NCI-H82 treated with DMSO at 0.1 percent for 48 hours (cell line): ENCODE data around the gene ETS1.

Source experiments
- DNase-seq: peaks from one replicate; lab custom pipeline; 2025; ENCODE audit not compliant: unreplicated experiment; lab: John Stamatoyannopoulos, UW

ETS1 gene

DNA sequence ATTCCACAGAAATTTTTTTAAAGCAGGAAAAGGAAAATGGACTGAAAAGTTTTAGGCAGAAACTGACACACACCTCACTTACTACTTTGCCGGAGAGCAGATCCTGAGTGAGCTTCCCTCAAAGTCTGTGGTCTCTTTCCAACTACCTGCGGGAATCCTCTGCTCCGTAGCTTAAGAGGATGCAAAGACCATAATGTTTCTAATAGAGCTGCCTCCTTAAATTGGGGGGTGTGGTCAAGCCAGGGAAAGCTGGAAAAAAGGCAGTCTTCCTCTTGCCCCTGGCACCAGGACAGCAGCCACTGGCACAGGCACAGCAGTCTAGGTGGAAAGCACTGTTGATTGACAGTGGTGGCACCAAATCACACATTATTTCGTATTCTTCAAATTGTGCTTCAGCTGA, at the start of gene ETS1:
Gene ETS1, minus strand, starts transcription at position 144 of the 400 bp plus-strand sequence. CDS start 14,428 bp downstream, outside the sequence.
- peak; percentile 3 for DNase-seq

- DNase-seq: no peak
Observed at GRCh38 chr11:128634395-128634794, 47.0 kb upstream of the ETS1 start.

DNA sequence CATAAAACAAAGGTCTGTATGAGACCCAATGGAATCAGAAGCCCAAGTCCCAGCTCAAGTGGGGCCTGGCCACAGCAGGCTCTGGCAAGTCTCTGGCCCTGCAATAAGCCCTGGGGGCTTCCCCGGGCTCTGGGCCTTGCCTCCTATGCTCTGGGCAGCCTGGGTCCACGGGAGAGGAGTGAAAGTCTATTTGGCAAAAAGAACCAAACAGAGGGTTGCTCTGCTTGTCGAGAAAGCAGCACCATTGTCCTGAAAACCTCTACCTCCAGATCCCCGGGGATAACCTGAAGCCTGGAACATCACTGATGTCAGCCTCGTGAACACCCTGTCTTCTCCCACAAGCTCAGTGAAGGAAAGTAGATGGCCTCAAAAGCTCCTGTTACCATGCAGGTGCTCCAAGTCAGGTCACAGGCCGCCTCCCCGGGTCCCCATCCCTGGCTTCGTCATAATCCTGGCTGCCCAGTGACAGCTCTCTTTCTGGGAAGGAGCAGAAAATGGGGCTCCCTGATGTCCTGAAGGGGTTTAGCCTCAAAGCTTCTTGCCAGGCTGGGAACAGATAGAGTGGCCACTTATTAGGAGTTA, 46.1 kb upstream of the ETS1 start:
- no peak for DNase-seq

- no peak for DNase-seq
Observed at GRCh38 chr11:128632141-128632791, 44.9 kb upstream of the ETS1 start.

DNA sequence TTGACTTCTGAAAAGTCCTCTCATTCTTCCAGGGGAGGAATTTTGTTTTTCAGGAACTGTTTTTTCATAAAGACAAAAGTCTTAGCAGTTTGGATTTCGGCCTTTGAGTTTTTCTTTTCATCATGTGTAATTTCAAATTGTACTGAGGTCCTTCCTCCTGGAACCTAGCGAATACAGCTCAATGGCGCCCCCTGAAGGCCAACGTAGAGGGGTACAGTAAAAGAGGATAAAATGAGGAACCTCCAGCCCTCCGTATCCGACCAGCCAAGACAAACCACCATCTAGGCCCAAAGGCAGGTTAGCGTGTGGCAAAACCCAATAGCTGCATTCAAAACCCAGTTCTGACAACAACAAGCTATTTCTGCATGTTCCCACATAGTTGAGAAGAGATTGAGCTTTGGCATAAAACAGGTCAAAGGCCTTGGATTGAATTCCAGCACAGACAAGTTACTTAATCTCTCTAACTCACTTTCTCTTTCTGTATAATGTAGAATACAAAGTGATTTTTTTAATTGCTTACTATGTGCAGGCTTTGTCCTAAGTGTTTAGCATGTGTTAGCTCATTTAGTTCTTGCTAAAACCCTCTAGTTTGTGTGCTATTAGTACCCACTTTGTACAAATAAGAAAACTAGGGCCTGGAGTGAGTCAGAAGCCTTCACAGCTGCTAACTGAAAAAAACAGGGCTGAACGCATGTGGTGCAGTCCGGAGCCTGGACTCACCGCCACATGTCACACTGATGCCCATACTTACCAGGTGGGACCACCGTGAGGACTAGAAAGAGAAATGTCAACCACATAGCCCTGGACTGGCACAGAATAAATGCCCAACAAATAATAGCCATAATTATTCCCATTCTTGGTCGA, 43.2 kb upstream of the ETS1 start:
- no peak for DNase-seq

DNA sequence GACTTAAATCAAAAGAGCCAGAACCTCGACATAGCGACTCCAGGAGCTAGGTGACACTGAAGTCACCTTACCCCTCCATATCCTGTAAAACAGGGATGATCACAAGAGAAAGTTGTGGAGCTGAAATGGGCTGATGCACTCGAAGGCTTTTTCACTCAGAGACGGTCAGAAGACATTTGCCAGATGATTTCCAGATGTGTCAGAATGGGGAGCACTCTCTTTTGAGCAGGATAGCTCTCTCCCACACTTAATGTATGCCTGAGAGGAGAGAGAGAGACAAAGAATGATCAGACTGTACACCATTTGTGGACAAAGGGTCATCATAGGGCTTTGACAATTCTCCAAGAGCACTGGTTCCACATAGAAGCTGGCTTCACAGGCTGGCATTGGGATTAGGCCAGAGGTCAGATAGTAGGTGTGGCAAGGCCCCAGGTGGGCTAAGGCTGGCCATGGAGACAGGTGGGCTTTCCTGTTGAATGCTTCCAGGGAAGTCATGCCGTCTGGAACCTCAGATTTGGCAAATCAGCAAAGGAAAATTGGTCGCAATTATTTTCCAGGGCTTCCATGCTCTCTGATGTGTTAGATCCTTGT, 42.3 kb upstream of the ETS1 start:
- no peak for DNase-seq

DNA sequence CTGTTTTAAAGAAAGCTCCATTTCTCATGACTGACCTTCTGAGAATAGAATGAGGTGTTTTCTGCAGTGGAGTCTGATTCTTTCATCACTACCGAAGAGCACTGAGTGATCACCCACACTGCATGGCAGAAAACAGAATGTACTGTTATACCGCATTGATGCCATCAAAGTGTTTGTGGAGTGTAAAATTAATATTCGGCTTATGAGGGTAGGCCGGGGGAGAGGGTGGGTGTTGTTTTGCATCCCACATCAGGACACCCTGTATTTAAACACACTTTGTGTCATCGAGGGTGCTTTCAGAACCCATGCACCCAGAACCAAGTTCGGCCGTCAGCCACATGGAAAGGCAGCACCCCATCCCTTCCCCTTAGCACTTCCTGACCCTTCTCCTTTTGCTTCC, 41.3 kb upstream of the ETS1 start:
- DNase-seq: no peak

DNA sequence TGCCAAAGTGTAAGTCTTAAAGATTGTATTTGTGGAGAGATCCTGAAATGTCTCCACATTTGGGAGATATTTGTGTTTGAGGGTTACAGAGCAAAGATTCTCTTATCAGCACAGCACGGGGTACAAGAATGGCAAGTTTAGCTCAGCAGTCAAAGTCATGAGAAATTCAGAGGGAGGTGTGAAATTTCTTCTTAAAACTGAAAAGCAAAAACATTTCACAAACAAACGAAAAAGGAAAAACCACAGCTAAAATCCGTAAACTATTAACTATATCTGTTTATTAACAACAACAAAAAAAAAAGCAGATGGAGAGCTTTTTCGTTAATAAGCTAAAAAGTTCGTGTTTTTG, 40.9 kb upstream of the ETS1 start:
- no peak for DNase-seq

DNA sequence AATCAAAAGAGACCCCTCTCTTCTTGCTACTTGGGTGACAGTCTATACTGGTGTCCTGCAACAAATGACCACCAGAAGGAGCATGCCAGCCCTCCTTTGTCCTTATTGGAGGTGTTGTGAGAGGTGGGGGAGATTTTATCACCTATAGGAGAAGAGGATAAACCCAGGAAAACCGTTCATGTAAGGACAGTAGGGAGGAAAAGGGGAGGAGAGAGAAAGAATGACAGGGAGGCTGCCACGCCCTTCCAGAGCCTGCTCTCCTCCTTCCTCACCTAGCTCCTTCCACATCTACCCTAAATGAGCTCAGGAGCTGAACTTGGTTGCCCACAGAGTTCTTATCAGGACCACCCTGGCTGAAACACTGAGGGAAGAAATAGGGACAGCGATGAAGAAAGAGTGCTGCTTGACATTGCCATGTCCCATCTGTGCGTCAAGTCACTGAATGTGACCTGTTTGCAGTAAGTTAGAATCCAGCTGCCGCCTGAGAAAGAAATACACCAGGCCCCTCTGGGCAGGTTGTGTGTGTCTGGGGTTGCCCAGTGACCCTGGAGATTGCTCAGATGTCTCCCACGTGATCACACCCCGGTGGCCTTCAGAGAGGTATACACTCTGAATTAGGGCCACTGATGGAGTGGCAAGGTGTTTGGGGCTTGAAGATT, 40.4 kb upstream of the ETS1 start:
- no peak for DNase-seq

GRCh38 chr11:128626913-128627665, 39.7 kb upstream of the ETS1 start:
- DNase-seq: no peak

GRCh38 chr11:128625746-128626145, 38.4 kb upstream of the ETS1 start:
- no peak for DNase-seq

DNA sequence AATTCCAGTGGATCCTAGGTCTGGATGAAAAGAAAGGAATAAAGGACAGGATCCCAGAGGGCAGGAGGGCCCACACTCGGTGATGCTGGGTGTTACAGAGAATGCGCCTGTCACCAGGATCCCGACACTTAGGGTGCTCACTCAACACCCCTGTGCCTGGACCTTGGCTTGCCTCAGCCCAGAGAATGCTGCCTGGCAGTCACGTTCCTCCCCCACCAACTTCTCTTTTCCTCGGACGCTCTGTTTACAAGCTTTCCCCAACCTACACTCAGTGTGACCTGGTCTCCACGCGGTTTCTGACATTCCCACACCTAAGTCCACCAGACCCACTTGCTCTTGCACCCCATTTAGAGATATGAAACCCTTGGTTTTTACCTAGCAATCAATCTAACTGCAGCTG, 38.0 kb upstream of the ETS1 start:
- no peak for DNase-seq

GRCh38 chr11:128624269-128625175, 37.2 kb upstream of the ETS1 start:
- no peak for DNase-seq

DNA sequence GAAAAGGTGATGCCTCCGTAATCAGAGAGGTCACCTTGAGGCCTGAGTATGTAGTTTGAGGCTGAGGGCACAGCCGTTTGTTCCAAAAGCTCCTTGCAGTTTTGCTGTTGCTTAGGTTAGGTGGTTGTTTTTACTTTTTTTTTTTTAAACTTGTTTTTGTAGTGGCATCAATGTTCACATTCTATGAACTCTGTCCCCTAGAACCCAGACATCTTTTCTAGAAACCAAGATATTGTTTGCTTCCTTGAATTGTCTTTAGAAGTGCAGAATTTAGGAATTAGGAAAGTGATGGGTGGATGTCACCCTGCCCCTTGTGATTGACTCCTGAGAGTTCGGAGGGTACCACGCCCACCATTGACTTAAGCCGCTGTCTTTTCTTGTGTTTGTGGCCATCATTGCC, 35.7 kb upstream of the ETS1 start:
- DNase-seq: no peak

DNA sequence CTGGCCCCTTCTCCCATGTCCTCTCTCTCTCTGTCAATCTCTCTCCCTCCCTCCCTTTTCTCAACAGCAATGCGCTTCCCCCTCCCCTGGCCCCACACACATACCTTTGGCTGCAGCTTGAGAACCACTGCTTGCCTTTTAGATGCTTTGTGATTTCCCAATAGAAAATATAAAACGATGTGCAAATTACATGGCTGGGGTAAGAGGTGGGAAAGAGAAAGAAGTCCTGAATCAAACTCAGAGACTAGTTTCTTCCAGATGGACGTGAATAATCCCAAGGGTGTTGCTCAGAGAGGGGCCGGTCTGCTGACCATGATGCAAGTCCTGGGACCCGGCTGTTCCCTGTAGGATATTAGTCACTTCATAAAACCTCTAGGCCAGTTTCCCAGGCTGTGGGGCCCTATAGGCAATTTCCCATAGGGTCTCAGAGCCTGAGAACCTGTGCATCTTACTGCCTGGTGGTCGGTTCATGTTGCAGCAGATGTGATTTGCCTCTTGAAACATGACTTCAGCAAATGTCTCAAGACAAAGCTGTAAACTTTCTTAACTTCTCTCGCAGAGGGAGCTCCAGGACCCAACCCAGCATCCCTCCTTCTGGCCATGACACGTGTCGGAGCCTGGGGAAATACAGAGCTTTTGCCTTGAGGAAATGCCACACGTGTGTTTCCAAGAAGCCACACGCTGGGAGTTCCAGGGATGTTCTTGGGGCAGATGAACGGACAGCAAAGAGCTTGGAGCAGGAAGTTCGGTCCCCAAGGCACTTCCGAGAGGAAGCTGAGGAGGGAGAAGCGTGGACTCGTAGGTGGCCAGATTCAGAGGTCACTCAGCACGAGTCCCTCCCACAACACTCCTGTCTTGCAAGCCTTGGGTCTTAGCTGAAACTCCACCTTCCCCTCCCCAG, 34.5 kb upstream of the ETS1 start:
- no peak for DNase-seq

DNA sequence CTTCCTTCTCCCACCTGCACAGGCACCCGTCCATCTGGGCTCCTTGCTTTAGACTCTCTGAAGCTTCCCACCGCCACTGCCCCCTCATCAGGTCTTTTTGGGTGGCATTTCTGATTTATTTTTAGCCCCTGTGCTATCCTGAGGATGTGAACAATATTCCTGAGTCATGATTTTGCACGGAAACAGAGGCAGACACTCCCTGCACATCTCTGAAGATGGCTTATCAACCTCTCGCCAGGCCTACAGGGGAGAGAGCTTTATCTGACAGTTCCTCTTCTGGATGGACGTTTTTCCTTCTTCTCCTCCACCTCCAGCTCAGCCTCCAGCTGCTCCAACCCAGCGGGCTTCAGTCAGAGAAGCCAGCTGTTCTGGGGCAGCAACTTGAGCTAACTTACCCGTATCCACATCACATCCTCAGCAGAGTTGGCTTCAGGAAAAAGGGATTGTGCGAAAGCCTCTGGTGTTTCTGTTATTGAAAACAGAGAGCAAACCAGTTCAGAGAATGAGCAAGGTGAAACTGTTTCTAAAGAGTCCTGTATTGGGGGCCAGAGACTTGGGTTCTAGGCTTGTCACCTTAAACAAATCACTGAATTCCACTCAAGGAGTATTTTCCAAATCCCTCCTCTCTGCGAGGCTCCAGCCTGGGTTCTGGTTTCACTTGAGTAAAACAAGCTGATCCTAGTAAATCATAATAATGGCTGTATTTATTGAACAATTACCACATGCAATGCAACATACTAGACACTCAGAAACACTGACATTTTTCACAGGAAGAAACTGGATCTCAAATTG, 33.1 kb upstream of the ETS1 start:
- DNase-seq: no peak

DNA sequence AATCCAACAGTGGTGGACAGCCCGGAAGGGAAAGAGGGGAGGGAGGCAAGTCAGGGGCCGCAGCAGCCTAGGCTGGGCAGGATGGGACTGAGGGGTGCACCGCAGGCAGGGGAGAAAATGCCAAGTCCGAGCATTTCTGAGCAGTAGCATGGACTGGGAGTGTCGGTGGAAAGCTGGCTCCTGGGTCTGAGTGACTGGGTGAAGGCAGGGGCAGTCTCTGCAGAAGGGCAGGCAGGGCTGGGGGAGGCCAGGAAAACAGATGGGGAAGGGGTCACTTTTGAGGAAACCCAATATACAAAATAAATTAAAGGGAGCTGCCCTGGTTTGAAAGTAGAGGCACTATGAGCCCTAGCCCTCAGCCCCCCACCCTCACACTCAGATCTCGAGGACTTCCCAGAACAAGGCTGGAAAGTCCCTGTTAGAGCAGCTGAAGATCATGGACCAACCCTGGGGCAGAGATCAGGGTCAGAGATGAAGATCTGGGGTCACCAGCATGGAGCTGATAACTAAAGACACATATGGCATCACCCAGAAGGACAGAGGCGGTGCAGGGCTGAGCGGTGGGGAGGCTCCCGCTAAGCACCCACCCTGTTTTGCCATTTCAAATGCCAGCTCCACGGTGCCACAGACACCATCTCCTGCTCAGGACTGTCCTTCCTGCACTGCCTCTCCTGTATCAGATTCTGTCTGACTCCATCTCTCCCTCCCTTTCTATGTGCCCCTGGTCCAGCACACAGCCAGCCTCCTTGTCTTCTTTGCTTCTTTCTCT, 32.4 kb upstream of the ETS1 start:
- DNase-seq: no peak
